NT2/D1 (cell line): Measurements from ENCODE around the gene FDPS.
A peak's percentile ranks its signal among the peaks of the same experiment; 100 is the strongest.
"Not testable (repeated sequence)": the region's sequence is repeated elsewhere in the genome, so short reads cannot be mapped to it uniquely, and the experiment has no call there.

Experiments used
- DNase-seq: peaks from one replicate; pipeline ENCODE4 v3.0.0-alpha.2; 2011; ENCODE audit warnings: low read depth, low spot score
- H3K27me3 ChIP-seq: 2 replicates; pipeline ENCODE4 v1.6.0; 2011; ENCODE audit warnings: mild to moderate bottlenecking; ENCODE audit not compliant: insufficient read length, insufficient read depth
- H3K36me3 ChIP-seq: 2 replicates; pipeline ENCODE4 v1.6.1; 2011; ENCODE audit warnings: mild to moderate bottlenecking, low read length, mixed read lengths; ENCODE audit not compliant: insufficient read depth, insufficient read length
- H3K4me1 ChIP-seq: 2 replicates; pipeline ENCODE4 v1.5.1; 2011; ENCODE audit not compliant: insufficient read depth, insufficient read length
- H3K4me3 ChIP-seq: 2 replicates; pipeline ENCODE4 v1.5.1; 2011; ENCODE audit warnings: low read depth; ENCODE audit not compliant: insufficient read length
- H3K9ac ChIP-seq: 2 replicates; pipeline ENCODE4 v1.6.0; 2011; ENCODE audit warnings: low read depth; ENCODE audit not compliant: insufficient read length
- H3K9me3 ChIP-seq: 2 replicates; pipeline ENCODE4 v1.5.1; 2011; ENCODE audit warnings: mild to moderate bottlenecking, low read length; ENCODE audit not compliant: insufficient read depth
- SUZ12 ChIP-seq: IDR thresholded peaks from 2 replicates; pipeline ENCODE4 v1.6.1; 2011; ENCODE audit not compliant: insufficient read length, insufficient read depth; ENCODE audit errors: extremely low read depth
- YY1 ChIP-seq: IDR thresholded peaks from 2 replicates; pipeline ENCODE4 v1.6.1; 2011; ENCODE audit not compliant: insufficient read length, insufficient read depth
- ZNF274 ChIP-seq: IDR thresholded peaks from 2 replicates; pipeline ENCODE4 v1.6.1; 2011; ENCODE audit warnings: mild to moderate bottlenecking, low read depth, low read length

FDPS gene

DNA sequence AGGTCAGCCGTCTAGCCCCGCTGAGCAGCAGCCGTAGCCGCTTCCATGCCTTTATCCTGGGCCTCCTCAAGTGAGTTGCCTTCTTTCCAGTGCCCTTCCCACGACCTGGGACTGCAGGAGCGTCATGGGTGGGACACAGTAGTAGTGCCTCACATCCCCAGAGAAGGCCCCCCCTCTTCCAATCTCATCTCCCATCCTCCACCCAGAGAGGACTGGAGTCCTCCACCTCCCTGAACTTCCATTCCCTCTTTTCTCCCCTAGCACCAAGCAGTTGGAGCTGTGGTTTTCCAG lies 16.9 kb downstream of the FDPS start:
- Histone ChIP-seq H3K4me3 (peak overlapping the region; percentile 99), H3K36me3 (peaks cover 59% of the 10 kb centered on the region), H3K27me3 (no peaks in the 10 kb centered on the region), H3K9me3 (no peaks in the 10 kb centered on the region), H3K4me1 (peaks cover 36% of the 10 kb centered on the region), H3K9ac (peak overlapping the region; percentile 100)
- TF ChIP-seq ZNF274 (no peak), SUZ12 (no peak), YY1 (no peak)
- no peak for DNase-seq

DNA sequence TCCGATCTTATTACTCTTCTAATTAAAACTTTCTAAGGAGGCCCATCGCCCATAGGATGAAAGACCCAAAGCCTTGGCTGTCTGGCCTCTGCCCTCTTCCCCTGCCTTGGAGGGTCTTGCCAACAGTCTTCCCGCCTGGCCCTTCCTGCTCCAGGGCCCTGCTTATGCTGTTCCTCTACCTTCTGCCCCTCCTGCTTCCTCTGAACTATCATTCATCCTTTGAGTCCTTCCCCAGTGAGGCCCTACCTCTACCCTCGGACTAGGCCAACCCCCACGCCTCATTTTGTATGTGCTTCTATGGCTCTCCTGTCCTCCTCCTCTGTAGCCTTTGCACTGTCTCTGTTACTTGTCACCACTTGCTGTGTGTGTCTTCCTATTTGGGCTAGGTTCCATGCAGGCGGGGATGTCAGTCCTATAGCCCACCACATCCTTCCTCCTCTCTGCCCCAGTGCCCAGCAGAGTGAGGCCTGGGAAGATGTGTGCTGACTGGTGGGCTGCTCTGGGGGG lies 17.4 kb downstream of the FDPS start:
- no peak overlapping the region for H3K4me3 ChIP-seq
- H3K9ac ChIP-seq = peak overlapping the region; percentile 100
- H3K9me3 ChIP-seq = no peaks in the 10 kb centered on the region
- peaks cover 59% of the 10 kb centered on the region for H3K36me3 ChIP-seq
- no peaks in the 10 kb centered on the region for H3K27me3 ChIP-seq
- H3K4me1 ChIP-seq = peaks cover 33% of the 10 kb centered on the region
- DNase-seq = no peak
- no peak for TF ChIP-seq YY1
- no peak for TF ChIP-seq SUZ12
- TF ChIP-seq ZNF274 = no peak

DNA sequence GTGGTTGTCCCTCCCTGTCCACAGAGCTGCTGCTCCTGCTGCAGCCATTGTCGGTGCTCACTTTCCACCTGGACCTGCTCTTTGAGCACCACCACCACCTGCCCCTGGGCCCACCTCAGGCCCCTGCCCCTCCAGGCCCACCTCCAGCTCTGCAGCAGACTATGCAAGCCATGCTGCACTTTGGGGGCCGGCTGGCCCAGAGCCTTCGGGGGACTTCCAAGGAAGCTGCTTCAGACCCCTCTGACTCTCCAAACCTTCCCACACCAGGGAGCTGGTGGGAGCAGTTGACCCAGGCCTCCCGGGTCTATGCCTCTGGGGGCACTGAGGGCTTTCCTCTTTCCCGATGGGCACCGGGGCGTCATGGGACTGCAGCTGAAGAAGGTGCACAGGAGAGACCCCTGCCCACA lies 18.0 kb downstream of the FDPS start:
- peaks cover 58% of the 10 kb centered on the region for H3K36me3 ChIP-seq

GRCh38 chr1:155327981-155328380 lies 19.3 kb downstream of the FDPS start:
- no peak for TF ChIP-seq SUZ12
- Histone ChIP-seq H3K9ac (no peak overlapping the region), H3K4me1 (peaks cover 21% of the 10 kb centered on the region), H3K27me3 (no peaks in the 10 kb centered on the region), H3K36me3 (peaks cover 54% of the 10 kb centered on the region), H3K4me3 (no peak overlapping the region), H3K9me3 (no peaks in the 10 kb centered on the region)
- DNase-seq = no peak

More for the DNA sequence above, 18.0 kb downstream of the FDPS start:
- Histone ChIP-seq H3K9ac (peak overlapping the region; percentile 45), H3K4me1 (peaks cover 29% of the 10 kb centered on the region), H3K27me3 (no peaks in the 10 kb centered on the region), H3K4me3 (no peak overlapping the region), H3K9me3 (no peaks in the 10 kb centered on the region)
- TF ChIP-seq ZNF274 (no peak), SUZ12 (no peak), YY1 (no peak)
- DNase-seq = no peak

- not testable (repeated sequence) for DNase-seq
These were observed 20.2 kb downstream of the FDPS start for GRCh38 chr1:155328856-155329255.

GRCh38 chr1:155329980-155330598 lies 21.4 kb downstream of the FDPS start:
- peaks cover 64% of the 10 kb centered on the region for H3K36me3 ChIP-seq
- H3K27me3 ChIP-seq = no peaks in the 10 kb centered on the region
- no peak overlapping the region for H3K4me3 ChIP-seq
- no peak overlapping the region for H3K9ac ChIP-seq
- TF ChIP-seq ZNF274 (no peak), SUZ12 (no peak), YY1 (no peak)
- peaks cover 21% of the 10 kb centered on the region for H3K4me1 ChIP-seq
- H3K9me3 ChIP-seq = no peaks in the 10 kb centered on the region
- no peak for DNase-seq

More at GRCh38 chr1:155328856-155329255, 20.2 kb downstream of the FDPS start:
- H3K27me3 ChIP-seq, H3K4me3 ChIP-seq, H3K9ac ChIP-seq, H3K9me3 ChIP-seq: not testable (repeated sequence)
- Histone ChIP-seq H3K36me3 (peaks cover 54% of the 10 kb centered on the region), H3K4me1 (peaks cover 21% of the 10 kb centered on the region)

GRCh38 chr1:155334962-155335361 lies 26.3 kb downstream of the FDPS start:
- H3K36me3 ChIP-seq = peaks cover 66% of the 10 kb centered on the region
- DNase-seq = no peak

More at GRCh38 chr1:155334962-155335361, 26.3 kb downstream of the FDPS start:
- no peak for TF ChIP-seq SUZ12
- no peak for TF ChIP-seq ZNF274
- no peak for TF ChIP-seq YY1
- no peaks in the 10 kb centered on the region for H3K27me3 ChIP-seq
- H3K9me3 ChIP-seq = no peaks in the 10 kb centered on the region
- H3K9ac ChIP-seq = no peak overlapping the region
- H3K4me3 ChIP-seq = no peak overlapping the region
- peaks cover 6% of the 10 kb centered on the region for H3K4me1 ChIP-seq
